Cardiac fibroblast (primary cell): ENCODE measurements around the gene IER5L.

Source experiments
- DNase-seq, 2 donors: peaks; one replicate each; pipeline versions ENCODE4 v3.0.0 to v3.0.0-alpha.2; 2010; ENCODE audit warnings: low read depth in 2 of 2
- H3K4me3 ChIP-seq, 2 donors: replicated peaks in 1 of 2; 1 replicate in 1 of 2; 2 replicates in 1 of 2; pipeline ENCODE4 v1.5.1; 2011; ENCODE audit warnings: low read depth in 2 of 2, low read length in 2 of 2, mild to moderate bottlenecking in 2 of 2, moderate library complexity in 1 of 2
- CTCF ChIP-seq: IDR thresholded peaks from one replicate; pipeline ENCODE4 v1.5.1; 2011; ENCODE audit warnings: low read depth, mild to moderate bottlenecking, low read length, inconsistent platforms

IER5L gene

GRCh38 chr9:129146441-129146941, 31.6 kb downstream of the IER5L start:
- DNase-seq: peak in 1 of 2 donors; percentile 77
- no peak for TF ChIP-seq CTCF
- no peak overlapping the region for H3K4me3 ChIP-seq

GRCh38 chr9:129145841-129146292, 32.2 kb downstream of the IER5L start:
- H3K4me3 ChIP-seq: no peak overlapping the region
- no peak for TF ChIP-seq CTCF
- DNase-seq: peak; percentile 90 to 98

- peak; percentile 38 to 59 for DNase-seq
- no peak for TF ChIP-seq CTCF
- no peak overlapping the region for H3K4me3 ChIP-seq
Observed at GRCh38 chr9:129145316-129145715, 32.7 kb downstream of the IER5L start.

GRCh38 chr9:129143031-129143927, 34.8 kb downstream of the IER5L start:
- TF ChIP-seq CTCF: peak; percentile 98
- peak overlapping the region; percentile 4 to 46 for H3K4me3 ChIP-seq
- DNase-seq: peak; percentile 96 to 99

- DNase-seq: no peak
- no peak for TF ChIP-seq CTCF
- H3K4me3 ChIP-seq: peak overlapping the region; percentile 25 to 46
Observed at GRCh38 chr9:129142138-129142935, 35.7 kb downstream of the IER5L start.

- peak; percentile 96 to 97 for DNase-seq
- no peak for TF ChIP-seq CTCF
- peak overlapping the region; percentile 17 to 46 for H3K4me3 ChIP-seq
Observed at GRCh38 chr9:129141066-129142041, 36.7 kb downstream of the IER5L start.
